HCT116 (cell line): ENCODE data around the gene KRT86.

Experiments used
- CBX3 ChIP-seq: IDR thresholded peaks from 2 replicates; pipeline ENCODE4 v1.6.1; 2012; ENCODE audit warnings: low read depth
- CEBPB ChIP-seq: IDR thresholded peaks from 2 replicates; pipeline ENCODE4 v1.6.1; 2012; ENCODE audit warnings: low read depth
- EZH2phosphoT487 ChIP-seq: fragments of 200-600 bp; IDR thresholded peaks from 2 replicates; pipeline ENCODE4 v1.6.1; 2018; ENCODE audit warnings: antibody characterized with exemption, borderline replicate concordance
- RAD21 ChIP-seq: IDR thresholded peaks from 2 replicates; pipeline ENCODE4 v1.6.1; 2012; ENCODE audit warnings: low read depth, mild to moderate bottlenecking
- SIN3A ChIP-seq: IDR thresholded peaks from 2 replicates; pipeline ENCODE4 v1.6.1; 2012; ENCODE audit warnings: low read depth
- ZFX ChIP-seq: fragments of 450-650 bp; IDR thresholded peaks from 2 replicates; pipeline ENCODE4 v1.6.1; 2017
- TF ChIP-seq, protein P1 (sequence below), 3 experiments: fragments of 200-600 bp in 1 of 3; sonication (generic) in 1 of 3; IDR thresholded peaks in 2 of 3; conservative IDR thresholded peaks in 1 of 3; 2 replicates each; pipeline ENCODE4 v1.5.1; 2012 to 2017; ENCODE audit warnings: low read depth in 2 of 3, low read length in 2 of 3, antibody characterized with exemption in 1 of 3, borderline replicate concordance in 1 of 3, control low read depth in 1 of 3, mild to moderate bottlenecking in 1 of 3, mixed read lengths in 1 of 3, mixed run types in 1 of 3, moderate library complexity in 1 of 3; ENCODE audit not compliant: insufficient read depth in 1 of 3
- TF ChIP-seq, protein P2 (sequence below): IDR thresholded peaks from 2 replicates; pipeline ENCODE4 v1.6.1; 2012; ENCODE audit warnings: low read depth

DNA sequence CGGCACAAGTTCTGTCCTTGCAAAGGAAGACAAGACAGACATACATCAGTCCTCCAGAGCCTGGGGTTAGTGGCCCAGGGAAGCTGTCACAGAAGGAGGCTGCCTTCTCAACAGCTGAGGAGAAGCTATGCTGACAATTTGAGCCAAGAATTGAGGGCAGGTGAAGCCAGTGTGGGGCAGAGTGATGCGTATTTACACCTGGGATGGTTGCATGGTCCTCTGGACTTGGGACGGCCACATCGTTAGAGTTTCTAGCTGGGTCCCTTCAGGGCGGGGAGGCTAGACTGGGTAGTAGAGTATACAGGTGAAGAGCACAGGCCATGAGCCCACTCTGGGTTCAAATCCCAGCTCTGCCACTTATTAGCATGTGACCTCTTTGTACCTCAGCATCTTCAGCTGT, 76.3 kb downstream of the KRT86 start:
- TF ChIP-seq EZH2phosphoT487 (no peak), ZFX (no peak), RAD21 (no peak), CEBPB (no peak), CBX3 (no peak), SIN3A (no peak)
- TF ChIP-seq, protein P1, sequence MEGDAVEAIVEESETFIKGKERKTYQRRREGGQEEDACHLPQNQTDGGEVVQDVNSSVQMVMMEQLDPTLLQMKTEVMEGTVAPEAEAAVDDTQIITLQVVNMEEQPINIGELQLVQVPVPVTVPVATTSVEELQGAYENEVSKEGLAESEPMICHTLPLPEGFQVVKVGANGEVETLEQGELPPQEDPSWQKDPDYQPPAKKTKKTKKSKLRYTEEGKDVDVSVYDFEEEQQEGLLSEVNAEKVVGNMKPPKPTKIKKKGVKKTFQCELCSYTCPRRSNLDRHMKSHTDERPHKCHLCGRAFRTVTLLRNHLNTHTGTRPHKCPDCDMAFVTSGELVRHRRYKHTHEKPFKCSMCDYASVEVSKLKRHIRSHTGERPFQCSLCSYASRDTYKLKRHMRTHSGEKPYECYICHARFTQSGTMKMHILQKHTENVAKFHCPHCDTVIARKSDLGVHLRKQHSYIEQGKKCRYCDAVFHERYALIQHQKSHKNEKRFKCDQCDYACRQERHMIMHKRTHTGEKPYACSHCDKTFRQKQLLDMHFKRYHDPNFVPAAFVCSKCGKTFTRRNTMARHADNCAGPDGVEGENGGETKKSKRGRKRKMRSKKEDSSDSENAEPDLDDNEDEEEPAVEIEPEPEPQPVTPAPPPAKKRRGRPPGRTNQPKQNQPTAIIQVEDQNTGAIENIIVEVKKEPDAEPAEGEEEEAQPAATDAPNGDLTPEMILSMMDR (IDR thresholded peaks at IDR 0.05 in 2 of 3, conservative IDR thresholded peaks at IDR 0.05 in 1 of 3; ENCODE audit: borderline replicate concordance in 1 of 3, insufficient read depth in 1 of 3, low read depth in 2 of 3, low read length in 2 of 3) = no peak
- TF ChIP-seq, protein P2, sequence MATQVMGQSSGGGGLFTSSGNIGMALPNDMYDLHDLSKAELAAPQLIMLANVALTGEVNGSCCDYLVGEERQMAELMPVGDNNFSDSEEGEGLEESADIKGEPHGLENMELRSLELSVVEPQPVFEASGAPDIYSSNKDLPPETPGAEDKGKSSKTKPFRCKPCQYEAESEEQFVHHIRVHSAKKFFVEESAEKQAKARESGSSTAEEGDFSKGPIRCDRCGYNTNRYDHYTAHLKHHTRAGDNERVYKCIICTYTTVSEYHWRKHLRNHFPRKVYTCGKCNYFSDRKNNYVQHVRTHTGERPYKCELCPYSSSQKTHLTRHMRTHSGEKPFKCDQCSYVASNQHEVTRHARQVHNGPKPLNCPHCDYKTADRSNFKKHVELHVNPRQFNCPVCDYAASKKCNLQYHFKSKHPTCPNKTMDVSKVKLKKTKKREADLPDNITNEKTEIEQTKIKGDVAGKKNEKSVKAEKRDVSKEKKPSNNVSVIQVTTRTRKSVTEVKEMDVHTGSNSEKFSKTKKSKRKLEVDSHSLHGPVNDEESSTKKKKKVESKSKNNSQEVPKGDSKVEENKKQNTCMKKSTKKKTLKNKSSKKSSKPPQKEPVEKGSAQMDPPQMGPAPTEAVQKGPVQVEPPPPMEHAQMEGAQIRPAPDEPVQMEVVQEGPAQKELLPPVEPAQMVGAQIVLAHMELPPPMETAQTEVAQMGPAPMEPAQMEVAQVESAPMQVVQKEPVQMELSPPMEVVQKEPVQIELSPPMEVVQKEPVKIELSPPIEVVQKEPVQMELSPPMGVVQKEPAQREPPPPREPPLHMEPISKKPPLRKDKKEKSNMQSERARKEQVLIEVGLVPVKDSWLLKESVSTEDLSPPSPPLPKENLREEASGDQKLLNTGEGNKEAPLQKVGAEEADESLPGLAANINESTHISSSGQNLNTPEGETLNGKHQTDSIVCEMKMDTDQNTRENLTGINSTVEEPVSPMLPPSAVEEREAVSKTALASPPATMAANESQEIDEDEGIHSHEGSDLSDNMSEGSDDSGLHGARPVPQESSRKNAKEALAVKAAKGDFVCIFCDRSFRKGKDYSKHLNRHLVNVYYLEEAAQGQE = no peak
